GM18507 (cell line): Measurements from ENCODE around the gene PTPRN2.
"Not testable (repeated sequence)": the region's sequence is repeated elsewhere in the genome, so short reads cannot be mapped to it uniquely, and the experiment has no call there.

ENCODE experiments used
- DNase-seq: peaks from one replicate; pipeline ENCODE4 v3.0.0; 2011; ENCODE audit warnings: low read depth; ENCODE audit not compliant: insufficient read length; ENCODE audit errors: extremely low spot score
- FAIRE-seq: peaks from 2 replicates; lab custom pipeline; 2011; peaks lifted over from hg19 to GRCh38; lab: Jason Lieb, UNC

PTPRN2 gene

GRCh38 chr7:158312789-158313188 is 274.8 kb downstream of the PTPRN2 start:
- DNase-seq (no peak), FAIRE-seq (no peak)

- no peak for DNase-seq
- no peak for FAIRE-seq
Observed at GRCh38 chr7:158311791-158312190, 275.8 kb downstream of the PTPRN2 start.

- no peak for DNase-seq
- FAIRE-seq: no peak
Observed at GRCh38 chr7:158310924-158311666, 276.5 kb downstream of the PTPRN2 start.

GRCh38 chr7:158309868-158310763 is 277.5 kb downstream of the PTPRN2 start:
- no peak for FAIRE-seq
- DNase-seq: no peak

GRCh38 chr7:158308001-158308400 is 279.6 kb downstream of the PTPRN2 start:
- no peak for FAIRE-seq
- no peak for DNase-seq

GRCh38 chr7:158304072-158304471 is 283.6 kb downstream of the PTPRN2 start:
- not testable (repeated sequence) for FAIRE-seq, DNase-seq

GRCh38 chr7:158303121-158303520 is 284.5 kb downstream of the PTPRN2 start:
- FAIRE-seq: no peak

GRCh38 chr7:158302274-158303070 is 285.2 kb downstream of the PTPRN2 start:
- FAIRE-seq (no peak), DNase-seq (no peak)

More at GRCh38 chr7:158303121-158303520, 284.5 kb downstream of the PTPRN2 start:
- DNase-seq: no peak

- FAIRE-seq (no peak), DNase-seq (no peak)
Observed at GRCh38 chr7:158301207-158301606, 286.4 kb downstream of the PTPRN2 start.

GRCh38 chr7:158300427-158300826 is 287.2 kb downstream of the PTPRN2 start:
- FAIRE-seq: no peak
- no peak for DNase-seq

- DNase-seq: no peak
- FAIRE-seq: no peak
Observed at GRCh38 chr7:158299607-158300006, 288.0 kb downstream of the PTPRN2 start.

GRCh38 chr7:158296798-158297104 is 290.9 kb downstream of the PTPRN2 start:
- FAIRE-seq (no peak), DNase-seq (no peak)

- DNase-seq (no peak), FAIRE-seq (no peak)
Observed at GRCh38 chr7:158295966-158296797, 291.4 kb downstream of the PTPRN2 start.

- DNase-seq, FAIRE-seq: not testable (repeated sequence)
Observed at GRCh38 chr7:158294468-158295215, 293.0 kb downstream of the PTPRN2 start.

GRCh38 chr7:158292948-158293347 is 294.7 kb downstream of the PTPRN2 start:
- FAIRE-seq (no peak), DNase-seq (no peak)

- FAIRE-seq (no peak), DNase-seq (no peak)
Observed at GRCh38 chr7:158291998-158292397, 295.6 kb downstream of the PTPRN2 start.

GRCh38 chr7:158289761-158290523 is 297.7 kb downstream of the PTPRN2 start:
- no peak for FAIRE-seq

GRCh38 chr7:158289231-158289630 is 298.4 kb downstream of the PTPRN2 start:
- DNase-seq (no peak), FAIRE-seq (no peak)

More at GRCh38 chr7:158289761-158290523, 297.7 kb downstream of the PTPRN2 start:
- no peak for DNase-seq
